ENCODE results near the gene PAX8.

DNA sequence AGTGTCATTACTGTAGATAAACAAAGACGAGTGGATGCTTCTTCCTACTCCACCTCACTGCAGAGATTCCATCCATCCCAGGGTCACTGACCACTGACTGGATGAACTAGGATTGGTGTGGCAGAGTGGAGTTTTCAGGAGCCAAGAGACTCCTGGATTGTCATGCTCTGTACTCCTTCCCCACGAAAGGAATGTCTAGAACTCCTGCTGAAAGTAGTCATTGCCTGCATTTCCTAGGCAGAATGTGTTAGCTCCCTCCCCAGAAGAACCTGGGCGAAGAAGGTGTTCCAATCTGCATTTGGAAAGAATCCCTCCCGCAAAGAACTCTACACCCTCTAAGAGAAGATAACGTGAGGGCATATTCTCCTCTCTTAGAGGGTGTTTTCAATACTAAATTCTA, 6.2 kb downstream of the PAX8 start:
- TF ChIP-seq, protein P1, sequence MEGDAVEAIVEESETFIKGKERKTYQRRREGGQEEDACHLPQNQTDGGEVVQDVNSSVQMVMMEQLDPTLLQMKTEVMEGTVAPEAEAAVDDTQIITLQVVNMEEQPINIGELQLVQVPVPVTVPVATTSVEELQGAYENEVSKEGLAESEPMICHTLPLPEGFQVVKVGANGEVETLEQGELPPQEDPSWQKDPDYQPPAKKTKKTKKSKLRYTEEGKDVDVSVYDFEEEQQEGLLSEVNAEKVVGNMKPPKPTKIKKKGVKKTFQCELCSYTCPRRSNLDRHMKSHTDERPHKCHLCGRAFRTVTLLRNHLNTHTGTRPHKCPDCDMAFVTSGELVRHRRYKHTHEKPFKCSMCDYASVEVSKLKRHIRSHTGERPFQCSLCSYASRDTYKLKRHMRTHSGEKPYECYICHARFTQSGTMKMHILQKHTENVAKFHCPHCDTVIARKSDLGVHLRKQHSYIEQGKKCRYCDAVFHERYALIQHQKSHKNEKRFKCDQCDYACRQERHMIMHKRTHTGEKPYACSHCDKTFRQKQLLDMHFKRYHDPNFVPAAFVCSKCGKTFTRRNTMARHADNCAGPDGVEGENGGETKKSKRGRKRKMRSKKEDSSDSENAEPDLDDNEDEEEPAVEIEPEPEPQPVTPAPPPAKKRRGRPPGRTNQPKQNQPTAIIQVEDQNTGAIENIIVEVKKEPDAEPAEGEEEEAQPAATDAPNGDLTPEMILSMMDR (IDR thresholded peaks at IDR 0.05): no peak
- TF ChIP-seq ZFX (IDR thresholded peaks at IDR 0.05; ENCODE audit: borderline replicate concordance): no peak

All from 22Rv1 (cell line).